EL (cell line): ENCODE results near the gene EIF5.
"Not testable (repeated sequence)": the region's sequence is repeated elsewhere in the genome, so short reads cannot be mapped to it uniquely, and the experiment has no call there.

Source experiments
- DNase-seq: peaks from one replicate; pipeline ENCODE4 v3.0.0-alpha.2; 2016

Gene EIF5

DNA sequence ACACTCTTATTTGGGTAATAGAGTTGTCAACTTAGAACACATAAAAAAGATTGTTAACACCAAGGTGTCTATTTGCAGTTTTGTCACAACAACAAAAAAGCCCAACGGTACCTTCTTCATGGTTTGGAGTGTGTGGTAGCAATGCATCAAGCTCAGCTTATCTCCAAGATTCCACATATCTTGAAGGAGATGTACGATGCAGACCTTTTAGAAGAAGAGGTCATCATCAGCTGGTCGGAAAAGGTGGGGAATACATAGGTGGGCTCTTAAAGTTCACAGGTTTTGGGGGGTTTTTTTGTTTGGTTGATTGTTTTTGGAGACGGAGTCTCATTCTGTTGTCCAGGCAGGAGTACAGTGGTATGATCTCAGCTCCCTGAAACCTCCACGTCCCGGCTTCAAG lies 5.5 kb downstream of the EIF5 start:
- DNase-seq: no peak

DNA sequence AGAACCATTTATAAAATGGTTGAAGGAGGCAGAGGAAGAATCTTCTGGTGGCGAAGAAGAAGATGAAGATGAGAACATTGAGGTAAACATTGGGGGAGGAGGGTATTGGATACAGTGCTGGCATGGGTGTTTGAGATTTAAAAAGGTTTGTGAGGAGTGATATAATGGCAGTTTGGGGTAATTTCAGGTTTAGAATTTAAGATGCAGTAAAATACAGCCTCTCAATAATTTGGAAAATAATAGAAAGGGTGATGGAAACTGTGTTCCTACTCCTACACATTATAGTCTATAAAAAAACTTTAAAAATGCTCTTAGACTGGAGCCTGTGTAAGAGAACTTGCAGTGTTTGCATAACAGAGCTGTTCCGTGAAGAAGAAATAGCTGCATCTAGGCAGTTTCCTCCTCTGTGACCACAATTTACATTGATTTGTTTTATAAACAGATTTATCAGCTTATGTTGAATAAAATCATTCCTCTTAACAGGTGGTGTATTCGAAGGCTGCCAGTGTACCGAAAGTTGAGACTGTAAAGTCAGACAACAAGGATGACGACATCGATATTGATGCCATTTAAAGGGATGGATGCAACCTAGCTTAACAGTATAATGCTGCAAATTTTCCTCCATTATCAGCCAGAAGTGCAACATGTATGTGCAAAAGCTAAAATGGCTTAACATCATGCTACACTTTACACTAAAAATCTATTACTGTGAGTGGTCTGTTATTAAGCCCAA lies 6.6 kb downstream of the EIF5 start:
- no peak for DNase-seq

DNA sequence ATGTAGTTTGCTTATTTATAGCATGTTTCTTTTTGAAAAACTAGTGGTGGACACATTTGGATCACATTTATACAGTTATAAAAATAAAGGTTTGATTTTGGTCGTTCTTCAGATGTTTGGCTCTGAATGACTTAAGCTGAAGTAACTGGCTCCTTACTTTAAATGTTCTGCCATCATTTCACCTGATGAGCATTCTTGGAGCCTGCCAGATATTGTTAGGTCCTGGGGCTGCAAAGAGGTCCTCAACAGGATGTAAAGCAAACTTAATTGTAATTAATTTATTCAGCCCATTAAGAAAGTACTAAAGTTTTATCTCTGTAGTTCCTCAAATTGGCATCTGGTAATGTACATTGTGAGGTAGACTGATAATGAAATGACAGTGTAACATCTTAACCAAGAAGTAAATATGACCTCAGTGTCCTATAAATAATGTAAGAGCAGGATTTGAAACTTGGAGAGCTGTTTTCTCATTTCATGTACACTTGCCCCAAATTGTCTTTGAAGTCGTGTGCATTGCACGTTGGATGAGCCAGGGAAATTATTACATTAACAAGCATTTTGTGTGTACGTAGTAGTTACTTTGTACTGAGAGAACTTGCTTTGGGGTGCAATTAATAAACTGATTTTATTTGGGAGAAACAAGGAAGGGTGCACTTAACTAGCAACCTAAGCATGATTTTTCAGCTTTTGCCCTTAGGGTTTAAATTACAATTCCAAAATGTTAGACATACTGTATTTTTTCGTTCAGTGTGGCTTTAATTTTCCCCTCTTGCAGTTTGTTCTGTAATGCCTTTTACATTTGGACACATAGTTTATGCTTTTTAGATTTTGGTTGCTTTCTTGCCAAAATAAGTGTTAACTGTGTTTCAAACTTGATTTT lies 7.5 kb downstream of the EIF5 start:
- no peak for DNase-seq

DNA sequence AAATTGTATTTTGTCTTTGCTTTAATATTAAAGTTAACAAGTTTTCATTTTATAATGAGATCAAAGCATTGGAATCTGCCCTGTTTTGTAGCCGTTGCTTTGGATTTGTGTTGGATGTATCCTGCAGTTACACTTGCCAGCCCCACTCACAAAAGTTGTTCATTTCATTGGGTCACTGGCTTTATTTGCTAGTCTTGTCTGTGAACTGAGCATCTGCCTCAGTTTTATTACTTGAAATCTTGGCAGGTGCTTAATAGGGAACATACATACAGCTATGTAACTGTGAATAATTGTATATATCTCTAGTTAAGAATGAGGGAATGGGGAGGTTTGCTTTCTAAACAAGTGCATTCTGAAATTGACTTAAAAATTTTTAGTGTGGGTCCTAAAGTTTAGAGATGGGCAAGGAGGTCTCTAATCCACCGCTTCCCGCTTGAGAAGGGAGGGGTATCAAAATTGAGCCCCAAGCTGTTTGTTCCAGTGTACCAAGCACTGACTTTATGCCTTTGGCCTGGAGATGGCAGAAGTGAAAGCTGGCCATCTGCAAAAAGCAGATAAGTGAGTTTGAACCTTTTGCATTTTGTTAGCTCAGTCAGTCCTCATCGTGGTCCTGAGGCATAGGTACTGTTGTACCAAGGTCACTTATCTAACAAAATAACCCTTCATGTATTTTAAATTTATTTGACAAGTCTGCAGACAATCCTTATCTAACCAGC lies 9.3 kb downstream of the EIF5 start:
- peak; percentile 24 for DNase-seq

DNA sequence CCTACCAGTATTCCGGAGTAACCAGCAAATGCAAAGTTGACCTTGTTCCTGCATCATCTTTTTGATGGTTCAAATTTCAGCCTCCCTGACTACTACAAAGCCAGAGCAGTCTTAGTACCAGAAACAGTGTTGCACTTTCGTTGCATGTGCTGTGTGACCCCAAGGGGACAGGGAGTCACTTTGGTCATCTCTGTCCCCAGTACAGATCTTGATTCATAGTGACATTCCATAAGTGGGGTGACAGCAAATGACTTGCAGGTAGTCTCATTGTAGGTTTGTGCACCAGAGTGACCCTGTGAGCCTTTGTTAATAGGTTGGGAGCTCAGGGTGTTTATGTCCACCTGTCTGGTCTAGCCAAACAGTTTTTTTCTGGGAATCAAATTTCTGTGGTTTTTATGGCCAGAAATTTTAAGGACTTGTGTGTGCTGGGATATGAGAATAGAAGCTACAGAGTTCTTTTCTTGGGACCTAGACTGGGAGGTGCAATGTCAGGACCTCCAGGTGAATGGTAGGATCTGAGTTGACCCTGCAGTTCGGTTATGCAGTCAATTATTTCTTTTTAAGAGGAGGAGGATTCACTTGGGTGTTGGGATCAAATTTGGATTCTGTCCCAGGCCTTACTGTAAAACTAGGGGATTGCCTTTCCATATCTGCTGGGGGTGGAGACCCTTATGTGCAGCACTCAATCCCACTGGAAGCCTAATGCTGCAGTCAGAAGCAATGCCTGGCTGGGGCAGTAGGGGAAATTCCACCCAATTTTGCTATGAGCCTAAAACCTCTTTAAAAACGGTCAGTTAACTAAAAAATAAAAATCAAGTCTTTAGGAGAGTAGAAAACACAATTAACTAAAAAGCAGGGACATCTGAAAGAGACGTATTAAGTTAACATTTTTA lies 10.1 kb downstream of the EIF5 start:
- DNase-seq: peak; percentile 18

DNA sequence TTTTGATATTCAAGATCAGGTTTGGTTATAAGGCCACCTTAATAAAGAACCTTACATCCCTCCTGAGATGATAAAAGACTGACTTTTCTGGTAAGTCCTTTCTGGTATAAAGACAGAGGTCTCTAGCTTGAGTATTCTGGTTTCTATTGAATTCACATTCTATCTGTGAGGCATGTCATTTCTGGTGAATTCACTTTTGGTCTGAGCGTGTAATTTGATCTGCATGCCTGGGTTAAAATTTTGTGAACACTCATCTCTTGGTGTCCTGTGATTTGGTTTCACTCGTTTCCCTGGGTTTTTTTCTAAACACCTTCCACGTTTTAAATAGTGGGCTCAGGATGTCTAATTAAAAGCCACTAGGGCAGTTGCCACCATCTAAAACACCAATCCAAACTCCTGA lies 12.2 kb downstream of the EIF5 start:
- peak; percentile 33 for DNase-seq

DNA sequence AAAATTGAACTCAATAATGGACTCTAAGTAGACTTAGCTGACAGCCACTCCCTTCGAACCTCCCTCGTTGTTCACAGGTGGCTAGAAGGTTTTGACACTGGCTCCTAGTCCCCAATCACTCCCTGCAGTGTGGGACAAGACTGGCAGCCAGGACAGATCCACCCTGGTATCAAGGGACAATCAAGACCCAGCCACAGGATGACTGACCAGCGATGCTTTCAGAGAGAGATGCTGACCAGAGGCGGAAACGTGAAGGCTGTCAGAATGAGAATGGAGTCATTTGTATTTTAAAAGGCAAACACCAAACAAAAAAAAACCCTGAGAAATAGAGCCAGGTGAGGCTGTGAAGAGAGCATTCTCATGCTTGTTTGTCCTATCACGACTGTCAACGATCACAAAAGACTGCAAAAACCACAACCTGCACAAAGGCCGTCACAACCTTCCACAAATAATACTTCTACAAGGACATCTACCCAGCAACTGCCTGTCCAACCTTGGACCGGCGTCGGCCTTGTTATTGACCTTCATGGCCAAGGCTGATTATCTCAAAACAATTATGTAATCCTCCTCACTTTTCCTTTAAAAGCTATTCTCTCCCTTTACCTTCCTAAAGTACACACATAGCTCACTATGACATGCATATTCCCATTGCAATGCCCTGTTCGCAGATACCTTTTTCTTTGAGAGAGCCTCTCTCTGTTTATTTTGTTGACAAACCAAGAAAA lies 13.2 kb downstream of the EIF5 start:
- DNase-seq: no peak

DNA sequence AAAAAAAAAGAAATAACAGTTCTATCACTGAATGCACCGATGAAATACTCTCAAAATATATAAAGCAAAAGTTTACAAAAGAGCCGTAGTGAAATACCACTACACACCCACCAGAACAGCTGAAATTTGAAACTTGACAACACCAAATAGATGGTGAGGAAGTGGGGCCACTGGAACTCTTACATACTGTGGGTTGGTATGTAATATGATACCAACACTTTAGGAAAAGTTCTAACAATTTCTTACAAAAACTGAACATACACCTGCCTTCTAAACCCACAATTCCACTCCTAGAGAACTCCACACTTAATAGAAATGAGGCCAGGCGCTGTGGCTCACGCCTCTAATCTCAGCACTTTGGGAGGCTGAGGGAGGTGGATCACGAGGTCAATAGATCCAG lies 14.1 kb downstream of the EIF5 start:
- DNase-seq: no peak

DNA sequence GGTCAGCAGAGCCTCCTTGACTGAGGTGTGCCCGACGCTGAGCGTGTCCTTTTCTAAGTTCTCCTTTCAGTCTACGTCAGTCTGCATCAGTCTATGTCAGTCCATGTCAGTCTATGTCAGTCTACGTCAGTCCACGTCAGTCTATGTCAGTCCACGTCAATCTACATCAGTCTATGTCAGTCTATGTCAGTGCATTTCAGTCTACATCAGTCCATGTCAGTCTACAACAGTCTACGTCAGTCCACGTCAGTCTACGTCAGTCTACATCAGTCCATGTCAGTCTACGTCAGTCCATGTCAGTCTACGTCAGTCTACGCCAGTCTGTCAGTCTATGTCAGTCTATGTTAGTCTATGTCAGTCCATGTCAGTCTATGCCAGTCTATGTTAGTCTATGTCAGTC lies 15.9 kb downstream of the EIF5 start:
- DNase-seq: no peak

DNA sequence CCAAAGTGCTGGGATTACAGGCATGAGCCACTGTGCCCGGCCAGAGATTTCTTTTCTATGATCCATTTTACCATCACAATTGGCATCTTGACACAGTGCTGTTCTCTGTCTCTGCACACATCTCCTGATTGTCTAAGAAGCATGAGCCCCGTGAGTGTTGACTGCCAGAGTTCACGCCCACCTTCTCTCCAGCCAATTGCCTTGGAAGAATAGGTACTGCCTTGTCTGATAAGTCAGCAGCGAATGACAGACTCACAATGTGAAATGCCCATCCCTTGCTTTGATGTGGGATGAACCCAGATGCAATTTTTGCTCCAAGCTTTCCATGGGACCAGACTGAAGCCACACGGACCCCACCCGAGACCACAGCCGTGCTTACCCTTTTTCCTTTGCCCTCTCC lies 19.3 kb downstream of the EIF5 start:
- DNase-seq: no peak

DNA sequence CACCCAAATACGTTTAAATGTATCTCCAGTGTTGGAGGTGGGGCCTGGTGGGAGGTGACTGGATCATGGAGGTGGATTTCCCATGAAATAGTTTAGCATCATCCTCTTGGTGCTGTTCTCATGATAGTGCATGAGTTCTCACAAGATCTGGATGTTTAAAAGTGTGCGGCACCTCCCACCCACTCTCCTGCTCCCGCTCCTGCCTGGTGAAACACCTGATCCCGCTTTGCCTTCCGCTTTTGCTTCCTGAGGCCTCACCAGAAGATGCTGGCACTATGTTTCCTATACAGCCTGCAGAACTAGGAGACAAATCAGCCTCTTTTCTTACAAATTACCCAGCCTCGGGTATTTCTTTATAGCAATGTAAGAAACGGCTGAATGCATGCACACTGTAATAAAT lies 20.1 kb downstream of the EIF5 start:
- no peak for DNase-seq

DNA sequence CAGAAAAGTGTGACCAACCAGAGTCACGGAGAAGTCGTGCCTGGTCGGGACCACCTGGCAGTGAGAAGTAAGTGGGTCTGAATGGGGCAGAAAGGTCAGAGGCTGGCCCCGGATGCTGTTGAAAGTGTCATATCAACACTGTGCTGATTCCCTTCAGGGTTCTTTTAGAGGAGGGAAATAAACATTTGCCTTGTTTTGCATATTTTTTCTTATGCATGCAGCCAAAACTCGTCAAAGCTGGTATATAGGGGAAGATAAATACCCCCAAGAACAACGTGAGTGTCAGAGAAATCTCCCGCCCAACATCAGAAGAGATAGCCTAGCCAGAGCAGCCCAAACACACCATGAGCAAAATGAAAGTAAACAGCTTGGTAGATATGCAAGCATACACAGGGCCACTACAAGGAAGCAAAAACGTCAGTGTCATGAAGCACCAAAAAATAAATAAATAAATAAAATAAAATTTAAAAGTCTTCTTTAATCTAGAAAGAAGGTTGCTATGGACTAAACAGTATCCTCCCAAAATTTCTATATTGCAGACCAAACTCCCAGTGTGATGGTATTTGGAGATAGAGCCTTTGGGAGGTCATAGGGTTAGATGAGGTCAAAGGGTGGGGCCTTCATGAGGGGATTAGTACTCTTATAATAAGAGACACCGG lies 22.1 kb downstream of the EIF5 start:
- peak; percentile 33 for DNase-seq

DNA sequence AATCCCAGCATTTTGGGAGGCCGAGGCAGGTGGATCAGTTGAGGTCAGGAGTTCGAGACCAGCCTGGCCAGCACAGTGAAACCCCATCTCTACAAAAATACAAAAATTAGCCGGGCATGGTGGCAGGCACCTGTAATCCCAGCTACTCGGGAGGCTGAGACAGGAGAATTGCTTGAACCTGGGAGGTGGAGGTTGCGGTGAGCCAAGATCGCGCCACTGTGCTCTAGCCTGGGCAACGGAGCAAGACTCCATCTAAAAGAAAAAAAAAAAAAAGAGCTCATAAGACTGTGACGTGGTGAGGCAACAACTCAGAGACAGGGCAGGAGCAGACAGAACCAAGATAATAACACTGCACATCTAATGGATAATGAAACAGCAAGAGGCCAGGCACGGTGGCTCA lies 23.5 kb downstream of the EIF5 start:
- DNase-seq: not testable (repeated sequence)

DNA sequence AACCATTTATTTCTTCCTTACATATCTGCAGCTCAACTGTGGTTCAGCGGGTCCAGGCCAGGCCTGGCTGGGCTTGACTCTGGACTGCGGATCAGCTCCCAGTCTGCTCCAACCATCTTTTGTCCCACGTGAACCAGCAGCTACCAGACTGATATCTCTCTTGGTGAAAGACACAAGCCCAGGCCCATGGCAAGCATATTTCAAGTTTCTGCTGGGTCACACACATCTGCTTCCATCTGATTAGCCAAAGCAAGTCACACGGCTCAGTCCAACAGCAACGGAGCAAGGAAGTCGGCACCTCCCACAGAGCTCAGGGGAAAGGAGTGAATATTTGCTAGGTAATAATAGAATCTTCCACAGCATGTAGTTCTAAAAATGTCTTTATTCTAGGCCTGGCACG lies 26.5 kb downstream of the EIF5 start:
- no peak for DNase-seq

DNA sequence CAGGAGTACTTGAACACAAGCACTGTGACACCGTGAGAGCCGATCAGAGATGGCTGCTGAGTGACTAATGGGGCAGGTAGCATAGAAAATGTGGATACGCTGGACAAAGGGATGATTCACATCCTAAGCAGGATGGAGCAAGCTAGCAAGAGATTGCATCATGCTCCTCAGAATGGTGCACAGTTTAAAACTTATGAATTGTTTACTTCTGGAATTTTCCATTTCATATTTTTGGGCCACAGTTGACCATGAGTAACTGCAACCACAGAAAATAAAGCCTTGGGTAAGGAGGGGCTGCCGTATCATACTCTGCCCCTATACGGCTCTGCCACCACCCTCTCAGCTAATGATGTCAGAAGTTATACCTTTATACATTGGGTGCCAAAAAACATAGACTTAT lies 27.8 kb downstream of the EIF5 start:
- peak; percentile 96 for DNase-seq

DNA sequence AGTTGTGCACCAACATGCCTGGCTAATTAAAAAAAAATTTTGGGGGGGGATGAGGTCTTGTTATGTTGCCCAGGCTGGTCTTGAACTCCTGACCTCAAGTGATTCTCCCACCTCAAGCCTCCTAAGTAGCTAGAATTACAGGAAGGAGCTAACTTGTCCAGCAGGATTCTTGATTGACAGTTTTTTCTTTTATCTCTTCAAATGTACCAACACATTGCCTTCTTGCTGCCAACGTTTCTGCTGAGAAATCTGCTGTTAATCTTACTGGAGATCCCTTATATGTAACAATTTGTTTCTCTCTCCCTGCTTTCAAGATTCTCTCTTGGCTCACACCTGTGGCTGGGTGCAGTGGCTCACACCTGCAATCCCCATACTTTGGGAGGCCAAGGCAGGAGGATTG lies 28.7 kb downstream of the EIF5 start:
- DNase-seq: no peak

DNA sequence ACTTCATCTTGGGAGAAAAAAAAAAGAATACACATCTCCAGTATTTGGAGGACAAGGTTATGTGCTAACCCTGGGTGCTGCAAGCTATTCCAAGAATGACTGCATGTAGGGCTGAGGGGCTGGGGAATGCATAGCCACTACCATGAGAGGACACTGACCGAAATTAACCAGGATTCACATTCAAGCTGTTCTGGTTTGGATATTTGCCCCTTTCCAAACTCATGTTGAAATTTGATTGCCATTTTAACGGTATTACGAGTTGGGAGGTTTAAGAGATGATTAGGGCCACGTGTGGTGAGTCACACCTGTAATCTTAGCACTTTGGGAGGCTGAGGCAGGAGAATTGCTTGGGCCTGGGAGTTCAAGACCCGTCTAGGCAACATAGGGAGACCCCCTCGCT lies 32.7 kb downstream of the EIF5 start:
- no peak for DNase-seq

DNA sequence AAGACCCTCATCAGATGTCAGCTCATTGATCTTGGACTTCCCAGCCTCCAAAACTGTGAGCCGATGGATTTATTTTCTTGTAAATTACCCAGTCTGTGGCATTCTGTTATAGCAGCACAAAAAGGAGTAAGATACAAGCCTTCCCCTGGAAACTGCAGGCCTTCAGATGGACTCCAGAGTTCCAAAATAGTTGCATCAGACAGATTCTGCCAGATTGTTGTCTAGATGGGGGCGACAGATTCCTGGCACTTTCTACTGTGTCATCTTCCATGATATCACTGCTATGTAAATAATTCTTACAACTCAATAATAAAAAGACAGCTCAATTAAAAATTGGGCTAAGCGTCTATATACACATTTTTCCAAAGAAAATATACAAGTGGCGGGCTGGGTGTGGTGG lies 34.0 kb downstream of the EIF5 start:
- DNase-seq: peak; percentile 28

DNA sequence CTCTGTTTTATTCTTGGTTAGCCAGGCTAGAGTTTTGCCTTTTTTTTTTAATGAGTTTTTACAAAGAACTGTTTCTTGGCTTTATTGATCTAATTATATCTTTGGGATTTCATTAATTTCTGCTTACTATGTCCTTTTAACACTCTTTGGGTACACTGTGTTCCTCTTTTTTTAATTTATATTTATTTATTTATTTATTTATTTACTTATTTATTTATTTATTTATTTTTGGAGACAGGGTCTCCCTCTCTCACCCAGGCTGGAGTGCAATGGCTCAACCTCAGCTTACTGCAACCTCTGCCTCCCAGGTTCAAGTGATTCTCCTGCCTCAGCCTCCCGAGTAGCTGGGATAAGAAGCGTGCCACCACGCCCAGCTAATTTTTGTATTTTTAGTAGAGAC lies 36.0 kb downstream of the EIF5 start:
- DNase-seq: no peak

DNA sequence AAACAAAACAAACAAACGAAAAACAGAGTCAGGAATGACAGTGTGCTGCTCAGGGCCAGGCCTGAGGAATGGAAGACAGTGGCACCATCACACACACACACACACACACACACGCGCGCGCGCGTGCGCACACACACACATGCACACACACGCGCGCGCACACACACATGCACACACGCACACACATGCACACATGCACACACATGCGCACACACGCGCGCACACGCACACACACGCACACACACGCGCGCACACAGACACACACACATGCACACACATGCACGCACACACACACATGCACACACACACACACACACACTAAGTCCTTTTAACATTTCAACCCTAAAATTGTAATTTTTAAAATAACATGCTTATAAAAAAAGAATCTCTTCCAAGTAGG lies 38.0 kb downstream of the EIF5 start:
- no peak for DNase-seq

DNA sequence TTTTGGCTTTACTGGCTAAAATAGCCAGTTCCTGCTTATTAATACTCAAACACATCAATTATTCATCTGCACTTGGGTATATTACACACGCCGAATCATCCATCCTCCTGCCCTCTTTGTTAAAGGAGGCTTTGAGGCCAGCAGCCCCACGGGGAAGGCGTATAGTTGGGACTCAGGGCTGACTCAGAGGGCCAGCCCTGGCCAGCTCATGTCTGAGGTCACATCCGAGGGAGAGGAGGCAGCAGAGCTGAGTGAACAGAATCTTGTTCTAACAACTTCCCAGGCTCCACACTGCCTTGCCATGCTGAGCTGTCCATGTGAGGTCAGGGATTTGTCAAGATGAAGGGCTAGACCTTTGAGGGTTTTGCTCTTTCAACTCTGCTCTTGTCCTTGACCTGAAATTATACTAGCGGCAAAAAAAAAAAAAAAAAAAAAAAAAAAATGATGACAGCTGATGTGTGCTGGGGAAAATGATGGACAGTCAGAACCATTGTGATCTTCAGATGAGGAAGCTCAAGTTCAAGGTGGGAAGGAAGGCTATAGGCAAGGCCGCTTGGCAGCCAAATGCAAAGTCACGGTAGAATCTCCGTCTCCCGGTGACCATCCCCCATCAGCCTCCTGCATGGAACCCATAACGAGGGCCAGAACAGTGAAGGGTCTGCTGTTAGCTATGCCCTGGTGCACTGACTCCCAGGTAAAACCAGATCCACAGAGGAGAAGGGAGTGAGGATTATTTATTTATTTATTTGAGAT lies 38.7 kb downstream of the EIF5 start:
- DNase-seq: peak; percentile 96
